ENCODE results near the gene PSMB1. TPM values are rescaled to one million over a fixed set of nuclear protein-coding genes. Genes with fewer than 3 reads are reported as not detected.

Gene PSMB1
- total RNA-seq, 1 experiment from 2014 or later, result 358 TPM

- H3K9me3 ChIP-seq (ENCODE audit: low read depth, low read length, poor library complexity, severe bottlenecking), result no peaks in the 10 kb centered on the region
- no peak overlapping the region for H3K4me3 ChIP-seq (ENCODE audit: low read depth, low read length, poor library complexity, severe bottlenecking)
- DNase-seq (ENCODE audit: low spot score), result no peak
- intact Hi-C loops (cut with micrococcal nuclease; ENCODE audit: unreplicated experiment), result no loop called here
- TF ChIP-seq CTCF (conservative IDR thresholded peaks at IDR 0.05; ENCODE audit: low read depth, low read length) (no peak), EZH2 (IDR thresholded peaks at IDR 0.05; ENCODE audit: borderline replicate concordance, low read depth, low read length, poor library complexity, severe bottlenecking) (no peak)
- H3K27me3 ChIP-seq (replicated peaks; ENCODE audit: insufficient read depth, low read depth, low read length, poor library complexity), result no peaks in the 10 kb centered on the region
- no peak overlapping the region for H3K27ac ChIP-seq (ENCODE audit: low read depth, low read length, poor library complexity, severe bottlenecking)
- ChIA-PET CTCF (interaction anchor here (1.1 kb wide), 1 partner anchor 19 kb away, joined by 3 read pairs; no protein-coding TSS in a partner anchor), POLR2A (ENCODE audit: low non-redundant PET) (no interaction called here)
- no peaks in the 10 kb centered on the region for H3K4me1 ChIP-seq (ENCODE audit: insufficient read depth, low read length, poor library complexity, severe bottlenecking)
- H3K36me3 ChIP-seq (ENCODE audit: insufficient read depth, low read length, poor library complexity, severe bottlenecking), result no peaks in the 10 kb centered on the region
- BruUV-seq (replicated peaks), result no TSS peak
Observed at GRCh38 chr6:170497841-170498301, 55.2 kb downstream of the PSMB1 start.

GRCh38 chr6:170493354-170493753 is 59.8 kb downstream of the PSMB1 start:
- no peaks in the 10 kb centered on the region for H3K9me3 ChIP-seq (ENCODE audit: low read depth, low read length, poor library complexity, severe bottlenecking)
- ChIA-PET CTCF (no interaction called here), POLR2A (ENCODE audit: low non-redundant PET) (no interaction called here)
- no TSS peak for BruUV-seq (replicated peaks)
- intact Hi-C loops (cut with micrococcal nuclease; ENCODE audit: unreplicated experiment), result no loop called here
- H3K36me3 ChIP-seq (ENCODE audit: insufficient read depth, low read length, poor library complexity, severe bottlenecking), result no peaks in the 10 kb centered on the region
- H3K27me3 ChIP-seq (replicated peaks; ENCODE audit: insufficient read depth, low read depth, low read length, poor library complexity), result no peaks in the 10 kb centered on the region
- DNase-seq (ENCODE audit: low spot score), result no peak
- no peak overlapping the region for H3K27ac ChIP-seq (ENCODE audit: low read depth, low read length, poor library complexity, severe bottlenecking)
- no peak for TF ChIP-seq EZH2 (IDR thresholded peaks at IDR 0.05; ENCODE audit: borderline replicate concordance, low read depth, low read length, poor library complexity, severe bottlenecking)
- TF ChIP-seq CTCF (conservative IDR thresholded peaks at IDR 0.05; ENCODE audit: low read depth, low read length), result no peak
- no peak overlapping the region for H3K4me3 ChIP-seq (ENCODE audit: low read depth, low read length, poor library complexity, severe bottlenecking)
- no peaks in the 10 kb centered on the region for H3K4me1 ChIP-seq (ENCODE audit: insufficient read depth, low read length, poor library complexity, severe bottlenecking)

GRCh38 chr6:170490259-170490658 is 62.8 kb downstream of the PSMB1 start:
- intact Hi-C loops (cut with micrococcal nuclease; ENCODE audit: unreplicated experiment), result no loop called here
- Histone ChIP-seq H3K9me3 (ENCODE audit: low read depth, low read length, poor library complexity, severe bottlenecking) (no peaks in the 10 kb centered on the region), H3K27me3 (replicated peaks; ENCODE audit: insufficient read depth, low read depth, low read length, poor library complexity) (no peaks in the 10 kb centered on the region), H3K4me1 (ENCODE audit: insufficient read depth, low read length, poor library complexity, severe bottlenecking) (no peaks in the 10 kb centered on the region), H3K4me3 (ENCODE audit: low read depth, low read length, poor library complexity, severe bottlenecking) (no peak overlapping the region), H3K36me3 (ENCODE audit: insufficient read depth, low read length, poor library complexity, severe bottlenecking) (no peaks in the 10 kb centered on the region), H3K27ac (ENCODE audit: low read depth, low read length, poor library complexity, severe bottlenecking) (no peak overlapping the region)
- ChIA-PET CTCF (no interaction called here), POLR2A (ENCODE audit: low non-redundant PET) (no interaction called here)
- no peak for DNase-seq (ENCODE audit: low spot score)
- BruUV-seq (replicated peaks), result no TSS peak
- TF ChIP-seq CTCF (conservative IDR thresholded peaks at IDR 0.05; ENCODE audit: low read depth, low read length) (no peak), EZH2 (IDR thresholded peaks at IDR 0.05; ENCODE audit: borderline replicate concordance, low read depth, low read length, poor library complexity, severe bottlenecking) (no peak)

All from A673 (cell line).